GM12878 (cell line): ENCODE data around the gene PIK3R3. TPM values are rescaled to one million over a fixed set of nuclear protein-coding genes. Genes with fewer than 3 reads are reported as not detected.

Source experiments
- MEF2B ChIP-seq: fragments of 450-650 bp; IDR thresholded peaks from 2 replicates; pipeline ENCODE4 v1.6.1; 2018; ENCODE audit warnings: mild to moderate bottlenecking, moderate library complexity; ENCODE audit not compliant: partially characterized antibody, poor library complexity, severe bottlenecking
- NFXL1 ChIP-seq: fragments of 450-650 bp; IDR thresholded peaks from 2 replicates; pipeline ENCODE4 v1.6.1; 2017; ENCODE audit warnings: antibody characterized with exemption, mild to moderate bottlenecking, borderline replicate concordance
- POLR2A ChIP-seq: IDR thresholded peaks from 2 replicates; pipeline ENCODE4 v1.6.1; 2011; ENCODE audit warnings: low read depth, mild to moderate bottlenecking, low read length
- ZNF207 ChIP-seq: fragments of 450-650 bp; IDR thresholded peaks from 2 replicates; pipeline ENCODE4 v1.6.1; 2014; ENCODE audit warnings: antibody characterized with exemption, mild to moderate bottlenecking, borderline replicate concordance
- ZNF24 ChIP-seq: fragments of 450-650 bp; IDR thresholded peaks from 2 replicates; pipeline ENCODE4 v1.6.1; 2017; ENCODE audit warnings: antibody characterized with exemption, mild to moderate bottlenecking
- polyA plus RNA-seq, 11 experiments: library from polyadenylated mRNA; depleted of rRNA in 4 of 11; unstranded in 6 of 11; stranded (reverse) in 5 of 11; fragments of >200 nt; fragmentation: Nextera tagmentation in 4 of 11; fragmentation: Illumina TruSeq in 1 of 11; extraction: Ambion mirVana in 4 of 11; extraction: Trizol in 1 of 11; gene quantifications; 1 replicate in 1 of 11; 2 replicates in 10 of 11; pipeline versions ENCODE4 v1.2.1 to v1.2.3, GENCODE V29; 2011 to 2016; ENCODE audit warnings: inconsistent platforms in 2 of 11, missing spikeins in 2 of 11, low read depth in 1 of 11
- total RNA-seq, 4 experiments: library from RNA; depleted of rRNA in 3 of 4; stranded (reverse); fragments of >200 nt in 3 of 4; fragmentation: Illumina TruSeq in 1 of 4; extraction: Trizol in 1 of 4; gene quantifications; 2 replicates each; pipeline versions ENCODE4 v1.2.1 to v1.2.3, GENCODE V29; 2013 to 2021
- TF ChIP-seq, protein P1 (sequence below), 3 experiments: IDR thresholded peaks in 2 of 3; conservative IDR thresholded peaks in 1 of 3; 2 replicates each; pipeline ENCODE4 v1.5.1; 2011; ENCODE audit warnings: low read depth in 3 of 3, low read length in 3 of 3, mild to moderate bottlenecking in 3 of 3, control low read depth in 2 of 3, moderate library complexity in 2 of 3, inconsistent platforms in 1 of 3, mixed read lengths in 1 of 3; ENCODE audit not compliant: control insufficient read depth in 2 of 3, insufficient read depth in 1 of 3; ENCODE audit errors: extremely low read depth in 1 of 3
- TF ChIP-seq, protein P2 (sequence below): fragments of 450-650 bp; IDR thresholded peaks from 2 replicates; pipeline ENCODE4 v1.6.1; 2016; ENCODE audit warnings: mild to moderate bottlenecking
- TF ChIP-seq, protein P3 (sequence below): IDR thresholded peaks from 2 replicates; pipeline ENCODE4 v1.6.1; 2012; ENCODE audit warnings: low read length, inconsistent platforms

PIK3R3 gene
- total and polyA plus RNA-seq, 10 of the 15 experiments (the other 5 are each of a cell fraction or from before 2014, with no cell fraction given): 4.8 to 27.0 (median 19.8) TPM

DNA sequence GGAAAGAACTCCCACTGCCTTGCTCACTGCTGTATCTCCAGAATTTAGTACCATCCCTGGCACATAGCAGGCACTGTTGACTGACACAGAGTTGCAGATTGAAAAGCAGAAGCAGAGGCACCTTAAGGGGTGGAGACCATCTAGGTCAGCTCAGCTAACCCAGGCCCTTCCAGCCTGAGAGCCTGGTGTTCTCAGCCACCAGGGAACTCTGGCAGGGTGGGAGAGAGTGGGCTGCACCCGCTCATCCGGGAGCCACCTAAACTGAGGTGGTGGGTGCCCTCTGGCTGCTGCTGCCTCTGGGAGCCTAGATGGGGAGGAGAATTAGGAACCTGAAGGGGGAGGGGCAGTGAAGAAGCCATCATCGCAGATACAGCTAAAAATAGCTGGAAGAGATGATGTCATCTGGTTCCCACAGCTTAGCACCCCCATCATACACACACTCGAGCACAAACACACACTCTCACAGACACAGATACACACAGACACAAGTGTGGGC is 41.0 kb upstream of the PIK3R3 start (continued):
- TF ChIP-seq, protein P1, sequence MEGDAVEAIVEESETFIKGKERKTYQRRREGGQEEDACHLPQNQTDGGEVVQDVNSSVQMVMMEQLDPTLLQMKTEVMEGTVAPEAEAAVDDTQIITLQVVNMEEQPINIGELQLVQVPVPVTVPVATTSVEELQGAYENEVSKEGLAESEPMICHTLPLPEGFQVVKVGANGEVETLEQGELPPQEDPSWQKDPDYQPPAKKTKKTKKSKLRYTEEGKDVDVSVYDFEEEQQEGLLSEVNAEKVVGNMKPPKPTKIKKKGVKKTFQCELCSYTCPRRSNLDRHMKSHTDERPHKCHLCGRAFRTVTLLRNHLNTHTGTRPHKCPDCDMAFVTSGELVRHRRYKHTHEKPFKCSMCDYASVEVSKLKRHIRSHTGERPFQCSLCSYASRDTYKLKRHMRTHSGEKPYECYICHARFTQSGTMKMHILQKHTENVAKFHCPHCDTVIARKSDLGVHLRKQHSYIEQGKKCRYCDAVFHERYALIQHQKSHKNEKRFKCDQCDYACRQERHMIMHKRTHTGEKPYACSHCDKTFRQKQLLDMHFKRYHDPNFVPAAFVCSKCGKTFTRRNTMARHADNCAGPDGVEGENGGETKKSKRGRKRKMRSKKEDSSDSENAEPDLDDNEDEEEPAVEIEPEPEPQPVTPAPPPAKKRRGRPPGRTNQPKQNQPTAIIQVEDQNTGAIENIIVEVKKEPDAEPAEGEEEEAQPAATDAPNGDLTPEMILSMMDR (IDR thresholded peaks at IDR 0.05 in 2 of 3, conservative IDR thresholded peaks at IDR 0.05 in 1 of 3; ENCODE audit: control insufficient read depth in 2 of 3, extremely low read depth in 1 of 3, insufficient read depth in 1 of 3, low read depth in 3 of 3, low read length in 3 of 3): peak in 1 of 3 experiments; percentile 18; a peak in 1 of 6 replicates
- TF ChIP-seq MEF2B (peak; percentile 37), NFXL1 (no peak), POLR2A (no peak), ZNF207 (no peak), ZNF24 (no peak)
- TF ChIP-seq, protein P2, sequence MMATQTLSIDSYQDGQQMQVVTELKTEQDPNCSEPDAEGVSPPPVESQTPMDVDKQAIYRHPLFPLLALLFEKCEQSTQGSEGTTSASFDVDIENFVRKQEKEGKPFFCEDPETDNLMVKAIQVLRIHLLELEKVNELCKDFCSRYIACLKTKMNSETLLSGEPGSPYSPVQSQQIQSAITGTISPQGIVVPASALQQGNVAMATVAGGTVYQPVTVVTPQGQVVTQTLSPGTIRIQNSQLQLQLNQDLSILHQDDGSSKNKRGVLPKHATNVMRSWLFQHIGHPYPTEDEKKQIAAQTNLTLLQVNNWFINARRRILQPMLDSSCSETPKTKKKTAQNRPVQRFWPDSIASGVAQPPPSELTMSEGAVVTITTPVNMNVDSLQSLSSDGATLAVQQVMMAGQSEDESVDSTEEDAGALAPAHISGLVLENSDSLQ: peak; percentile 61; the same call in 1 of the 2 replicates
- TF ChIP-seq, protein P3, sequence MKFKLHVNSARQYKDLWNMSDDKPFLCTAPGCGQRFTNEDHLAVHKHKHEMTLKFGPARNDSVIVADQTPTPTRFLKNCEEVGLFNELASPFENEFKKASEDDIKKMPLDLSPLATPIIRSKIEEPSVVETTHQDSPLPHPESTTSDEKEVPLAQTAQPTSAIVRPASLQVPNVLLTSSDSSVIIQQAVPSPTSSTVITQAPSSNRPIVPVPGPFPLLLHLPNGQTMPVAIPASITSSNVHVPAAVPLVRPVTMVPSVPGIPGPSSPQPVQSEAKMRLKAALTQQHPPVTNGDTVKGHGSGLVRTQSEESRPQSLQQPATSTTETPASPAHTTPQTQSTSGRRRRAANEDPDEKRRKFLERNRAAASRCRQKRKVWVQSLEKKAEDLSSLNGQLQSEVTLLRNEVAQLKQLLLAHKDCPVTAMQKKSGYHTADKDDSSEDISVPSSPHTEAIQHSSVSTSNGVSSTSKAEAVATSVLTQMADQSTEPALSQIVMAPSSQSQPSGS: peak; percentile 81
